ENCODE results near the gene PIP5KL1.

The PIP5KL1 gene

GRCh38 chr9:127920794-127921193 lies 9.8 kb downstream of the PIP5KL1 start:
- DNase-seq (ENCODE audit: extremely low read depth, low read depth), result no peak
- TF ChIP-seq CTCF (IDR thresholded peaks at IDR 0.05; ENCODE audit: low read depth, low read length, missing control alignments), result no peak
- no peak overlapping the region for H3K4me3 ChIP-seq (replicated peaks; ENCODE audit: low read depth, low read length)

DNA sequence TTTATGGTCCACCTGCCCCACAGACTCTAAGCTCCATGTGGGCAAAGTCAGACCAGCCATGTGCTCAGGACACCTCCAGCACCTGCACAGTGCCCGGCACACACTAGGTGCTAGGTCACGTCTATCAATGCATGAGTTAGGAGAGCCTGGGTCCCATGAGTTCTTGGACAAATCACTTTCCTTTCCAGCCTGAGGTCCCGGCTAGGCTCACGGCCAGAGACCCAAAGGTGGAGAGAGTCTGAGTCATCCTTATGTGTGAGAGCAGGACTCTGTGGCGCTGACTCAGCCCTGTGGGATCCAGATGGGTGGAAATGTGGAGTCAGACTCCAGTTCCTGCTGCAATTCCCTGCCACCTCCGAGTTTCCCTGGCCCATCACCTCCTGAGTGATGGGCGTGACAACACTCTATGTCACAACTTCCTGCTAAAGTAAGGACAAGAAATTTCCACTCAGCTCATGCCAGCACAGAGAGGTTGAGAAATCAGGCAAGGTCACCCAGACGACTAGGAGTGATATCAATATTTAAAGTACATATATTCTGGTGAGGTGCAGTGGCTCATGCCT lies 11.2 kb downstream of the PIP5KL1 start:
- TF ChIP-seq CTCF (IDR thresholded peaks at IDR 0.05; ENCODE audit: low read depth, low read length, missing control alignments), result no peak
- DNase-seq (ENCODE audit: extremely low read depth, low read depth), result peak; percentile 96
- H3K4me3 ChIP-seq (replicated peaks; ENCODE audit: low read depth, low read length), result no peak overlapping the region

DNA sequence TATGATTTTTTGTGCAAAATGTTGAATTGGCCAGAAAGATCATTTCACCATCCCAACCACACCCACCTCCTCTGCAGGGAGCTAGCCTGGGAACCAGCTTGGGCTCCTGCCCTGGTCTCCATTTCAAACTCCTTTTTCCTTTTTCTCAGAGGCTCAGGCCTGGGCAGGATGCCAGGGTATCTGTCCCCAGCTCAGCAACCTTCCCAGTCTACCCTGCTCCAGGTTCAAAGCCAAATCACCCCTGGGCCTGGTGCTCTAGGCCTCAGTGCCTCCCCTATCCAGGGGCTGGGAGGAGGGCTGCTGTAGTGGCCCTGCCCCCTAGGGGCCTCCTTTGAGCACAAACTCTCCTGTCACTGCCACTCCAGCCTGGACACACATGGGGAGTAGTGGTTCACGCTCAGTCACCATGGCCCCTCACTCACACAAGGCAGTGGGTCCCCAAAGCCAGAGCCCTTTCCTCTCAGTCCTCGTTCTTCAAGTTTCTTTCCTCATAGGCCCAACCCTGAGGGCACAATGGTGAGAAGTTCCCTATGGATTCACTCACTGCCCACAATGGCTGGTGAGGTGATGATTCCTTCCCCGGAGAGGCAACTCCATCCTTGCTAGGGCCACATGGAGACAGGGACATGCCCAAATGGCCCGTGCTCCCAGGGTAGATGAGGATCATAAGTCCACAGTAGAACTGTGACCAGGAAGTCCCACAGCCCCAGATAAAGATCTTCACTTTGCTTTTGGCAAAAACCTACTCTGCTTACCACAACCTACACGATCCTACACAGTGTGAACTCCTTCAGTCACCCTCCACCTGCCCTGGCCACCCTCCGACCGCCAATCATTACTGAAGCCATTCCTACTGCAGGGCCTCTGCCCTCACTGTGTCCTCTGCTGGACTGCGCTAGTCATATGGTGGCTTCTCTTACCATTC lies 12.1 kb downstream of the PIP5KL1 start:
- no peak for DNase-seq (ENCODE audit: extremely low read depth, low read depth)
- TF ChIP-seq CTCF (IDR thresholded peaks at IDR 0.05; ENCODE audit: low read depth, low read length, missing control alignments), result peak; percentile 28
- H3K4me3 ChIP-seq (replicated peaks; ENCODE audit: low read depth, low read length), result no peak overlapping the region

GRCh38 chr9:127917603-127918002 lies 13.0 kb downstream of the PIP5KL1 start:
- DNase-seq (ENCODE audit: extremely low read depth, low read depth), result no peak
- no peak for TF ChIP-seq CTCF (IDR thresholded peaks at IDR 0.05; ENCODE audit: low read depth, low read length, missing control alignments)
- no peak overlapping the region for H3K4me3 ChIP-seq (replicated peaks; ENCODE audit: low read depth, low read length)

GRCh38 chr9:127916720-127917581 lies 13.6 kb downstream of the PIP5KL1 start, which contains the start of gene ST6GALNAC4:
Gene ST6GALNAC4, minus strand, starts transcription at chr9:127917041. Its CDS starts 622 bp downstream, at chr9:127916419.
- no peak for TF ChIP-seq CTCF (IDR thresholded peaks at IDR 0.05; ENCODE audit: low read depth, low read length, missing control alignments)
- no peak for DNase-seq (ENCODE audit: extremely low read depth, low read depth)
- H3K4me3 ChIP-seq (replicated peaks; ENCODE audit: low read depth, low read length), result peak within 1 kb of the TSS; percentile 90

All from HFF-Myc (cell line).